Stimulated activated CD8-positive, alpha-beta memory T cell treated with anti-CD3 and anti-CD28 coated beads, Interleukin-15, amount 100 ng/mL, for 48 hours (primary cell): ENCODE measurements around the gene FAM98C.
"Not testable (repeated sequence)": the region's sequence is repeated elsewhere in the genome, so short reads cannot be mapped to it uniquely, and the experiment has no call there.

Experiments used
- DNase-seq, 2 donors: peaks; one replicate each; pipeline ENCODE4 v3.0.0-alpha.2; 2020; ENCODE audit warnings: low read depth in 2 of 2

FAM98C gene

DNA sequence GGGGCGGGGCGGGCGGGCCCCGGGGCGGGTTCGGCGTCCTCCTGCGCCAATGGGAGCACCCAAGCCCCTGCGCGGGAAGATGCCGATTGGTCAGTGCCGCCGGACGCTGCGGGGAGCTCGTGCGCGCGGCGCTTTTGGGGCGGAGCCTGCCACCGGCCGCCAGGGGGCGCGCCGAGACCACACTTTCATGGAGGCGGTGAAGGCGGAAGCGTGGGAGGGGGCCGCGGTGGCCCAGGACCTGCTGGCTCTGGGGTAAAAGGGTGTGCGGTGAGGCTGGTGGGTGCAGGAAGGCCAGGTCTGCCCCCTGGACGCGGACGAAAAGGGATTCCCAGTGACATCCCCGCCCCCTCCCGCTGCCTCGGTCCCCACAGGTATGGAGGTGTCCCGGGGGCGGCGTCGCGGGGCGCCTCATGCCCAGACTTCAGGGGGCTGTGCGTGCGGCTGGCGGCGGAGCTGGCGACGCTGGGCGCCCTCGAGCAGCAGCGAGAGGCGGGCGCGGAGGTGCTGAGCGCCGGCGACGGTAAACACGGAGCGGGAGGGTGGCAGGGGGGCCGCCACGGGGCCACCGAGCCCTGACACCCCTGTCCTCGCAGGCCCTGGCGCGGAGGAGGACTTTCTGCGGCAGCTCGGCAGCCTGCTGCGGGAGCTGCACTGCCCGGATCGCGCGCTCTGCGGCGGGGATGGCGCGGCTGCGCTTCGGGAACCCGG is at the start of gene FAM98C:
Gene FAM98C, plus strand, starts transcription at position 127 of the 708 bp plus-strand sequence. Its CDS starts 61 bp downstream, at position 188.
- peak; percentile 94 to 96 for DNase-seq

DNA sequence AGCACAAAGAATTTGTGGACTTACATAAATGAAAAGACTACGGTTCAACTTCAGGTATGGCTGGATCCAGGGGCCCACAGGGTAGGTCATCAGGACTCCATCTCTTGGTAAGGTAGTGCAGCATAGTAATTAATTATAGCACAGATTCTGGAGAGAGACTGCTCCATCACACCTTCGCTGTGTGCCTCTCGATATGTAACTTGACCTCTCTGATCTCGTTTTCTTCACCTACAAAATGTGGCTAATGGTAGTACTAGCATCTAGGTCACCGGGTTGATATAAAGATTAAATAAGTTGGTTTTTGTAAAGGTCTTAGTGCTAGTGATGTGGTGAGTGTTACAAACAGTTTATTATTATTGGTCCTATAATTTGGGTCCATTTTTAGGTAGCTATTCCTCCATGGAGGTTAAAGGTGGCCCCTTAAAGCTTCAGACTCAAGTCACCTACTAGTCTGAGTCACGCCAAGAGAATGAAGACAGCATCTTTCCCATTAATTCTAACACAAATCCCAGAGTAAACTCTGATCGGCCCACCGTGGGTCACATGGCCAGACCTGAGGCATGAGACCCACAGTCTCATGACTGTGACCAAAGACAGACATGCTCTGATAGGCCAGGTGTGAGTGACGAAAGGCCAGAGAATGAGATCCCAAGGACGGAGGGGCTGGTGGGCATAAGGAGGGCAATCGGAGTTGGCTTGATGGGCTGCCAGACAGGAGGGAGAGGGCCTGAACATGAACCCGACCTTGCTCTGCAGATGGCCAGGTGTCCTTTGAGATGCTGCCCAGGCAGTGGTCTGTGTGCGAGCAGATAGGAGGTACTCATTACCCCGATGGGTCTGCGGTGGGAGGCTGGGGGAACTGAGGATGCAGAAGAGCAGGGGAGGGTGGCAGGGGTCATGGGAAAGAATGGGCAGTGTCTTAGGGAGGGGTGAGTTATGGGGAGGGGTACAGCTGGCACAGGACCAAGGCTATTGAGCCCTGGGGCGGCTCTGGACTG is 46.9 kb upstream of the FAM98C start:
- DNase-seq = no peak

DNA sequence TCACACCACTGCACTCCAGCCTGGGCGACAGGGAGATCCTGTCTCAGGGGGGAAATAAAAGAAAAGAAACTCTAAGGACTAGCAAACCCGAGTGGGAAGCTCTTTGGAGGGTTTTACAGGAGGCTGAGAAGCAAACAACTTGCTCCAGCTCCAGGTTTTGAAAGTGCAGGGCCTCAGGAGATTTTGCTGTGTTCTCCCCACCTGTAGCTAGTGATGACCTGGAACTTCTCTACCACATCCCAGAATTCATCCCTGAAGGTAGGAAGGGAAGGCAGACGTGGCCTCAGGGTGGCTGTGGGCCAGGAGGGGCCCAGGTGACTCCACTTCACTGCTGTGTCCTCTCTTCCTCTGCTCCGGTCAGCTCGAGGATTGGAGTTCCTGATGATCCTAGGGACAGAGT is 44.8 kb upstream of the FAM98C start:
- no peak for DNase-seq

DNA sequence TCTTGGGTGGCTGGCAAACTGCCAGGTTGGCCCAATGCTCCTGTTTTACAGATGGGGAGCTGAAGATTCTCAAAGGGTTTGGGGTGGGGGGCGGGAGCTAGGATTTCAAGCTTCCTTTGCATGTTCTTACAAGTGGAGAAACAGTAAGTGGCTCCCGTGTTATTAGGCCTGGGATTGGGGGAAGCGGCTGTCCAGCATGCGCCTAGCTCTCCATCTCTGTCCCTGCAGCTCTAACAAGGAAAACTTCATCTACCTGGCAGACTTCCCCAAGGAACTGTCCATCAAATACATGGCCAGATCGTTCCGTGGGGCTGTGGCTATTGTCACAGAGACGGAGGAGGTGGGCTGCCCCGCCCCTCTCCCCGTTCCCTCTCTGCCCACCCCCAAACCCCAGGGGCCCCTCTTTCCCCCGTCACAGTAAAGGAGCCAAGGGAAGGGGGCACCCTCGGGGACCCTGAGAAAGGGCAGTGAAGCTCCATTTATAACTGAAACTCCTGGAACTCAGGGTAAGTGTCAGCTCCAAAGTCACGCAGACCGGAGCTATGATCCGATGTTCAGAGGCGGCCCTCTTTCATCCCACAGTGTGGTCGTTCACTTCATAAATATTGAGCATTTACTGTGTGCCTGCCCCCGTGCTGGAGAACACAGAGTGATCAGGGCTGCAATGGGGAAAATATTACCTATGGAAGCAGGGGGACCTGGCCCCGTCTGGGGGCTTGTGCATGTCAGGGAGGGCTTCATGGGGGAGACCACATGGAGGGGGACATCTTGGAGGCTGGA is 43.5 kb upstream of the FAM98C start:
- no peak for DNase-seq

DNA sequence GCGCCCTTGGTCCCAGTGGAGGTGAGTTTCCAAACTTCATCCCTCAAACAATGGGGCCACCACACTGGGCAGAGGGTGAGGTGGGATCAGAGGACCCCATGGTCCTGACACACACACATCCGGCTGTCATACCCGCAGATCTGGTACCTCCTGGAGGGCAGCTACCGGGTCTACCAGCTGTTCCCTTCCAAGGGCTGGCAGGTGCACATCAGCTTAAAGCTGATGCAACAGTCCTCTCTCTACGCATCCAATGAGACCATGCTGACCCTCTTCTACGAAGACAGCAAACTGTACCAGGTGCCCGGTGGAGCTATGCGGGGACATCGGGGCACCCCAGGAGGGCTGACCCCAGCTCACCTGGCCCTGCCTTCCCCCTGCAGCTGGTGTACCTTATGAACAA is 42.5 kb upstream of the FAM98C start:
- no peak for DNase-seq

DNA sequence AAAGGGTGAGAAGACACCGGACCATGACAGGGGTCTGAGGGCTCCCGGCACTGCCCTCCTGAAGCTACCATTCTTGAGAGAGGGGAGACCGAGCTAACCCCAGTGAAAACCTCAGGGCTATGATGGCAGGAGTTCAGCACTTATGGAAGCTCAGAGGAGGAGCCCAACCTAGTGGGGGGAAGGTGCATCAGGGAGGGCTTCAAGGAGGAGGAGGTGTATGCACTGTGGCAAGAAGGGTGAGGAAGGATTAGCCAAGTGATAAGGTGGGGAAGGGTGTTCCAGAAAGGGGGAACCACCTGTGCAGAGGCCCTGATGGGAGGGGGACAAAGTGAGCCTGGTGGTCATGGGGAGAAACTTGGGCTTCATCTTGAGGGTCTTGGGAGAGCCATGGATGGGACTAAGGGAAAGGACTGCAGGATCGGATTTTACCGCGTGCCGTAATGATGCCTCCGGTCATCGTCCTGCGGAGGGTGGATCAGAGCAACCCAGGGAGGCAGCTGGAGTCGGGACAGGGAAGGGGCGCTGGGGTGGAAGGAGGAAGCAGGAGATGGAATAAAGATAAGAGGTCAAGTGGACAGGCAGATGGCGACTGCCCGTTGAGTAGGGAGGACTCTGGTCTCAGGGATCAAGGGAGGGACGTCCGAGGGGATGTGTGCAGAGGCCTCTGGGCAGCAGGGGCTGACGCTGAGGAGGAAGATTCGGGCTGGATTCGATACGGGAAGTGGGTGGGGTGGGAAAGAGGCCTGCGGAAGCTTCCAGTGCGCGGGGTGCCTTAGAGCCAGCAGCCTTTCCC is 41.9 kb upstream of the FAM98C start:
- no peak for DNase-seq

DNA sequence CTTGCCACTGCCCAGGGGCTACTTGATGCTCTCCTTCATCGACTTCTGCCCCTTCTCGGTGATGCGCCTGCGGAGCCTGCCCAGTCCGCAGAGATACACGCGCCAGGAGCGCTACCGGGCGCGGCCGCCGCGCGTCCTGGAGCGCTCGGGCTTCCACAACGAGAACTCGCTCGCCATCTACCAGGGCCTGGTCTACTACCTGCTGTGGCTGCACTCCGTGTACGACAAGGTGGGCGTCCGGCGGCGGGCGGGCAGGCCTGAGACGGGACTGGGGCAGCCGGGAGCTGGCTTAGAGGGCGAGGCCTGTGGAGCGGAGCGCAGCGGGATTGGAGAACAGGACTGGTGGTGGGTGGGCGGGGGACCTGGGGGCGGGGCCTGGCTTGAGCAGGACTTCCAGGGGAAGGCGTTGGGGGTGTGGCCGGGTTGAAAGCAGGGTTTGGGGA is 41.2 kb upstream of the FAM98C start:
- DNase-seq = peak; percentile 58 to 68

DNA sequence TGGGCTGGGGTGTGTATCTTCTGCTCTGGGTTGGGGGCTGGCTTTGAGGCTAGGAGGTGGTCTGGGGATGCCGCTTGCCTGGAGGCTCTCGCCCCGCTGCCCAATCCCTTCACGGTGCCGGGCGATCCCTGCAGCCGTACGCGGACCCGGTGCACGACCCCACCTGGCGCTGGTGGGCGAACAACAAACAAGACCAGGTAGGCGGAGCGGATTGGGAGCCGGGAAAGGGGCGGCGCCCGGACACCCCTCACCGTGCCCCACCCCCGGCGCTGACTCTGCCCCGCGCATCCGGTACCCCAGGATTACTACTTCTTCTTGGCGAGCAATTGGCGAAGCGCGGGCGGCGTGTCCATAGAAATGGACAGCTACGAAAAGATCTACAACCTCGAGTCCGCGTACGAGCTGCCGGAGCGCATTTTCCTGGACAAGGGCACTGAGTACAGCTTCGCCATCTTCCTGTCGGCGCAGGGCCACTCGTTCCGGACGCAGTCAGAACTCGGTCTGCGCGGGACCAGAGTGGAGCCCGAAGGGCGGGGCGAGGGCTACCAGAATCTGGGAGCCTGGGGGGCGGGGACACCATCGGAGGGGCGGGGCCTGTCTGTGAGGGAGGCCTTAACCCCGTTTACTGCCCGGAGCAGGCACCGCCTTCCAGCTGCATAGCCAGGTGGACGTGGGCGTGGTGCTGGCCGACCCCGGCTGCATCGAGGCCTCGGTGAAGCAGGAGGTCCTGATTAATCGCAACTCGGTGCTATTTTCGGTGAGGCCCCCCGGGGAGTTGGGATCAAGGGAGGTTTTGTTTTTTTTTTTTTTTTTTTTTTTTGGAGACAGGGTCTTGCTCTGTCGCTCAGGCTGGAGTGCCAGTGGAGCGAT is 40.6 kb upstream of the FAM98C start:
- DNase-seq = peak; percentile 72 to 84

DNA sequence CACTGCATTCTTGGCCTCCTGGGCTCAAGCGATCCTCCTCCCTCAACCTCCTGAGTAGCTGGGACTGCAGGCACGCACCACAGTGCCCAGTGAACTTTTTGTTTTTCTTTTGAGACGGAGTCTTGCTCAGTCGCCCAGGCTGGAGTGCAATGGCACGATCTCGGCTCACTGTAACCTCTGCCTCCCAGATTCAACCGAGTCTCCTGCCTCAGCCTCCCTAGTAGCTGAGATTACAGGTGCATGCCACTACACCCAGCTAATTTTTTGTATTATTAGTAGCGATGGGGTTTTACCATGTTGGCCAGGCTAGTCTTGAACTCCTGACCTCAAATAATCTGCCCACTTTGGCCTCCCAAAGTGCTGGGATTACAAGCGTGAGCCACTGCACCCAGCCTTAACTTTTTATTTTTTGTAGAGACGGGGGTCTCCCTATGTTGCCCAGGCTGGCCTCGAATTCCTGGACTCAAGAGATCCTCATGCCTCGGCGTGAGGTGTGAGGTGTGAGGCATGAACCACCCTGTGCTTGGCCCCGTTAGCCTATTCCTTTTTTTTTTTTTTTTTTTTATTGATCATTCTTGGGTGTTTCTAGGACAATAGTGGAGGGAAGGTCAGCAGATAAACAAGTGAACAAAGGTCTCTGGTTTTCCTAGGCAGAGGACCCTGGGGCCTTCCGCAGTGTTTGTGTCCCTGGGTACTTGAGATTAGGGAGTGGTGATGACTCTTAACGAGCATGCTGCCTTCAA is 39.8 kb upstream of the FAM98C start:
- DNase-seq = not testable (repeated sequence)

DNA sequence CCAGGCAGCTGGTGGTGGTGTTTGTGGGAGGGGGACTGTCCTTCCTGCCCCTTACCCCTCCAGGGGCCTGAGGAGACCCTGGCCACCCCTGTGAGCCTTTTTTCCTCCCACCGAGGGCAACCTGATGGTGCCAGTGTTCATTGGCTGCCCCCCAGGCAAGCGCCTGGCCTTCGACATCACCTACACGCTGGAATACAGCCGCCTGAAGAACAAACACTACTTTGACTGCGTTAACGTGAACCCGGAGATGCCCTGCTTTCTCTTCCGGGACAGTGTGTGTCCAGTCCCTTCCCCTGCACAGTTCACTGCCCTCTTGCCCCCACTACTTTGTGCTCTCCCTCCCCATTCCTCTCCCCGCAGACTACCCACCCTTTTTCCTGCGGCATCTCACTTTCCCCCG is 35.9 kb upstream of the FAM98C start:
- DNase-seq = no peak

DNA sequence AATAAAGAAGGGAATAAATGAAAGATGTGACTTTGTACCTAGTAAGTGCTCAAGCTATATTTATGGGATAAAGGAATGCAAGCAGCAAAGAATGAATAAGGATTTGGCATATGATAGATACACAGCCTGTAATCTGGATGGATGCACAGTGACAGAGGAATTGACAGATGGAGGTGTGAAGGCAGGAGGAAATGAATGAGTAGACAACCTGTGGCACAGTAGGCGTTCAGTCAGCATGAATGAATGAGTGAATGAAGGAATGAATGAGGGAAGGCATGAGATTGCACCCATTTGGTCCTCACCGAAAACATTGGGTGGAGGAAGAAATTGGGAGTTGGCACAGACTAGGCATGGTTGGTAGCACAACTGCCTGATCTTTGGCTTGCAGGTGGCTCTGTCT is 33.3 kb upstream of the FAM98C start:
- DNase-seq = no peak

DNA sequence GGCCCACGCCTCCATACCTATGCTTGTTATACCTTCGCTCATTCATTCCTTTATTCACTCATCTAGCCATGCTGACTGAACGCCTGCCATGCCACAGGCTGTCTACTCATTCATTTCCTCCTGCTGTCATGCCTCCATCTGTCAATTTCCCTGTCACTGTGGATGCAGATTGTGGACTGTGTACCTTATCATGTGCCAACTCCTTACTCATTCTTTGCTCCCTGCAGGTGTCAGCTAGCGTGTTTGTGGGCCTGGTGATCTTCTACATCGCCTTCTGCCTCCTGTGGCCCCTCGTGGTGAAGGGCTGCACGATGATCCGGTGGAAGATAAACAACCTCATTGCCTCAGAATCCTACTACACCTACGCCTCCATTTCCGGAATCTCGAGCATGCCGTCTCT is 32.6 kb upstream of the FAM98C start:
- no peak for DNase-seq

DNA sequence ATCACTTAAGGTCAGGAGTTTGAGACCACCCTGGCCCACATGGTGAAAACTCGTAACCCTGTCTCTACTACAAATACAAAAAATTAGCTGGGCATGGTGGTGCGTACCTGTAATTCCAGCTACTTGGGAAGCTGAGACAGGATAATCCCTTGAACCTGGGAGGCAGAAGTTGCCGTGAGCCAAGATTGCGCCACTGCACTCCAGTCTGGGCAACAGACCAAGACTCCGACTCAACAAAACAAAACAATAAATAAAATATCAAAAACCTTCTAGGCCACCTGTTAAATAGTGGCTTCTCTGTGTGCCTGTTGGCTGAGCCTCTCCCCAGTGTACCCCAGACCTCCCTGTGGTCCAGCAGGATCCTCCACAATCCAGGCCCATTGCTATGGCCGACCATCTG is 31.8 kb upstream of the FAM98C start:
- DNase-seq = no peak

DNA sequence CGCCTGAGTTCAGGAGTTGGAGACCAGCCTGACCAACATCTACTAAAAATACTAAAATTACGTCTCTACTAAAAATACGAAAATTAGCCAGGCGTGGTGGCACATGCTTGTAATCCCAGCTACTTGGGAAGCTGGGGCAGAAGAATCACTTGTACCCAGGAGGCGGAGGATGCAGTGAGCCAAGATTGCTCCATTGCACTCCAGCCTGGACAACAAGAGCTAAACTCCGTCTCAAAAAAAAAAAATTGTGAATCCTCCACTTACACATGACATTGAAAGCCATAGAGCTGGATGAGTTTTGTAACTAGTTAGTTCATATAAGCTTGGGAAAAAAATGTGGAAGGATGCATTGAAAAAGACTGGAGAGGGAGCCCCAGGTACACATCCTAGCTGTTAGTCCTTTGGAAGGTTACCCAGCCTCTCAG is 29.0 kb upstream of the FAM98C start:
- DNase-seq = no peak

DNA sequence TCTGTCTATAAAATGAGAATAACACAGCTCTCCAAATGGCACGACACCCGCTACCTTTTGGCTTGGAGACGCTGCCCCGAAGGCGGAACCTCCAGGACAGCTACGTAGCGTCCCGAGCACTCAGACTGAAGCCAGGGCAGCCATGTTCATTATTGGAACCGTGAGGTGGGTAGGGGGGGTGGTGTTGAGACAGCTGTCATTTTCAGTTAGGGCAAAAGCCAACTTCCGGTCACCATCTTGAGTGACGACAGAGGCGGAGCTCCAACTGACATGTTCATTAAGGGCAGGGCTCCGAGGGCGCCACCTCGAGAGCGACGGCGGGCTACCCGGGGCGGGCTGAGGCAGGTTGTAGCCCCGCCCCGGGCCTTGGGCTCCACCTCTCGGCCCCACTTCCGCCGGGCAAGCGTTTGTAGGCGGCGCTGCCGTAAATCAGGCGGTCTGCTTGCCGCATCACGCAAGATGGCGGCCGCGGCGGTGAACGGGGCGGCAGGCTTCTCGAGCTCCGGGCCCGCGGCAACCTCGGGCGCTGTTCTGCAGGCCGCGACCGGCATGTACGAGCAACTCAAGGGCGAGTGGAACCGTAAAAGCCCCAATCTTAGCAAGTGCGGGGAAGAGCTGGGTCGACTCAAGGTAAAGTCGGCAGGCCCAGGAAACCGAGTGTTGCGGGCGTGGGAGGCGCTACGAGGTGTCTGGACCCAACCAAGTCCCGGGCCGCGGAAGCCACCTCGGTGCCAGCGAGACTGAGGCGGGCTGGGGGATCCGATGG is 28.4 kb upstream of the FAM98C start, which contains the start of gene PSMD8:
Gene PSMD8, plus strand, starts transcription at position 240 of the 766 bp plus-strand sequence. Its CDS starts 31 bp downstream, at position 271.
- DNase-seq = peak; percentile 98

DNA sequence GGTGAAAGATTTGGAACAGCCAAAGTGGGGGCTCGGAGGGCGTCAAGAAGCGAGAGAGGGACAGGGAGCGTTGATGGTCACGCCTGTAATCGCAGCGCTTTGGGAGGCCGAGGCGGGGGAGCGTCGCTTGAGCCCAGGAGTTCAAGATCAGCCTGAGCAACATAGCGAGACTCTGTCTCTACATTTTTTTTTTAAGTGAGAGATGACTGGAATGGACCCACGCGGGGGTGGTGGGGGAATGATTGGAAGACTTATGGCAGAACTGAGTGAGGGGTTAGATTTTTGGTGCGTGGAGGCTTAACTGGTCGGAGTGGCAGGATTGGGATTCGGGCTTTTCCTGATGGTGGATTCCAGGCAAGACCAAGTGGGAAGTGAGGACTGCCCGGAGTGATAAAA is 27.8 kb upstream of the FAM98C start:
- DNase-seq = no peak

DNA sequence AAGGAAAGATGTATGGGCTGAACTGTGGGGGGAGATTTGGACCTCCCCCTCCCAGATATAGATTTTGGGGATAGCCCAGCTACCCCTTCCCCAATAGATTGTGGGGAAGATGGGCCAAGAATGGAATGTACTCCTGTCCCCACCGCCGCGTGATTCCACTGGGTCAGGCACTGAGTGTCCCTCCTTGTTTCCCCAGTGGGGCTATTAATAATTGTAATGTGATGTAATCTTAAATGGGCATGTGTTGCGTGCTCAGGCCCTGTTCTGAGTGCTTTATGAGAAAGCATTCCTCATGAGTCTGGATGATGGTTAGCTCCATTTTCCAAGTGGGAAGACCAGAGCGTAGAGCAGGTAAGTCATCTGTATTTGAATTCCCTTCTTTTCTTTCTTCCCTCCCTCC is 27.1 kb upstream of the FAM98C start:
- no peak for DNase-seq

DNA sequence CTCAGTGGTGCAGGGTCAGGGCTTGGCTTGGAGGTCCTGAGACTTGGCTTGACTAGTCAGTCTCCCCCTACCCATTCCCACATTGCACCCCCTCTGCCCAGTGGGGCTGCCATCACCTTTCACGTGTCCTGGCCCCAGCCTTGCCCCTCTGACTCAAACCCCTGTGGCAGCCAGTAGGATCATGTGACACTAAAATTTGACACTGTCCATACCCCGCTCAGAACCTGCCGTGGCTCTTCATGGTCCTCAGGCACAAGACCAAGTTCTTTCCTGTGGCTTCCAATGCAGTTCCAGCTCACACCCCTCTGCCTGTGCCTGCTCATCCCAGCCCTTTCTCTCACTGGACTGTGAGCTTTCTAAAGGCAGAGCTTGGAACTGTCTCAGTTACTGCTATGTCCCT is 26.3 kb upstream of the FAM98C start:
- DNase-seq = no peak

DNA sequence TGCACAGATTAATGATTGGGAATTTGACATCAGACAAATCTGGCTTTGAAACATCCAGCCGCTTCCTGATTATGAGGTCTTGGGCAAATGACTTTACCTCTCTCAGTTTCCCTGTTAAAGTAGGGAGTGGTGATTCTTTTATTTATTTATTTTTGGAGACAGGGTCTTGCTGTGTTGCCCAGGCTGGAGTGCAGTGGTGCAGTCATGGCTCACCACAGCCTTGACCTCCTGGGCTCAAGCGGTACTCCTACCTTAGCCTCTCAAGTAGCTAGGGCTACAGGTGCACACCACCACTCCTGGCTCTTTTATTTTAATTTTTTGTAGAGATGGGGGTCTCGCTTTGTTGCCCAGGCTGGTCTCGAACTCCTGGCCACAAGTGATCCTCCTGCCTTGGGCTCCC is 25.8 kb upstream of the FAM98C start:
- no peak for DNase-seq
